Astrocyte of the spinal cord (primary cell): ENCODE results near the gene NACAD.

ENCODE experiments used
- DNase-seq: peaks from one replicate; pipeline ENCODE4 v3.0.0; 2011; ENCODE audit warnings: low read depth, low spot score
- H3K4me3 ChIP-seq: 2 replicates; pipeline ENCODE4 v1.5.1; 2011; ENCODE audit warnings: low read depth, mild to moderate bottlenecking, low read length, moderate library complexity
- in situ Hi-C: cut with HindIII; loops from 2 replicates; pipeline ENCODE4 v1.10.0; 2017; ENCODE audit warnings: low sequenced_read_pairs
- TF ChIP-seq, protein P1 (sequence below): IDR thresholded peaks from 2 replicates; pipeline ENCODE4 v1.5.1; 2012; ENCODE audit warnings: low read depth, mild to moderate bottlenecking, low read length, inconsistent platforms

Gene NACAD

DNA sequence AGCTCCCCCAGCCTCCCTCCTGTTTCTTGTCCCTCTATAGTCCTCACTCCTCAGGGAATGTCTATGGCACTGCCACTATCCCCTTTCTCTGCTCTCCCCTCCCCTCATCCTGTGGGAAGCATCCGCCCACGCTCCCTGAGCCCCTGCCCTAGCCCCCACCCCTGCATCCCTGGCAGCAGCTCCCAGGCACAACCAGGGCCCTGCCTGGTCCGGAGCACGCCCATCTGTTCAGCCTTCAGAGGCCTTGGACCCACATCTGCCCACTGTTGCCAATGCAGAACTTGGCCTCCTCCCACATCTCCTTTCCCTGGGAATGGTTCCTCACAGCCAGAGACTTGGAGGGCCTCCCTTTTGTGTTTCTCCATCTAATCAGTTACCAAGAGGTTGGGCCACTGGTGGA, 43.1 kb upstream of the NACAD start:
- in situ Hi-C loops = no loop called here
- TF ChIP-seq, protein P1, sequence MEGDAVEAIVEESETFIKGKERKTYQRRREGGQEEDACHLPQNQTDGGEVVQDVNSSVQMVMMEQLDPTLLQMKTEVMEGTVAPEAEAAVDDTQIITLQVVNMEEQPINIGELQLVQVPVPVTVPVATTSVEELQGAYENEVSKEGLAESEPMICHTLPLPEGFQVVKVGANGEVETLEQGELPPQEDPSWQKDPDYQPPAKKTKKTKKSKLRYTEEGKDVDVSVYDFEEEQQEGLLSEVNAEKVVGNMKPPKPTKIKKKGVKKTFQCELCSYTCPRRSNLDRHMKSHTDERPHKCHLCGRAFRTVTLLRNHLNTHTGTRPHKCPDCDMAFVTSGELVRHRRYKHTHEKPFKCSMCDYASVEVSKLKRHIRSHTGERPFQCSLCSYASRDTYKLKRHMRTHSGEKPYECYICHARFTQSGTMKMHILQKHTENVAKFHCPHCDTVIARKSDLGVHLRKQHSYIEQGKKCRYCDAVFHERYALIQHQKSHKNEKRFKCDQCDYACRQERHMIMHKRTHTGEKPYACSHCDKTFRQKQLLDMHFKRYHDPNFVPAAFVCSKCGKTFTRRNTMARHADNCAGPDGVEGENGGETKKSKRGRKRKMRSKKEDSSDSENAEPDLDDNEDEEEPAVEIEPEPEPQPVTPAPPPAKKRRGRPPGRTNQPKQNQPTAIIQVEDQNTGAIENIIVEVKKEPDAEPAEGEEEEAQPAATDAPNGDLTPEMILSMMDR = no peak
- H3K4me3 ChIP-seq = no peak overlapping the region
- DNase-seq = no peak

GRCh38 chr7:45130910-45131309, 42.1 kb upstream of the NACAD start:
- DNase-seq = no peak
- H3K4me3 ChIP-seq = no peak overlapping the region
- TF ChIP-seq, protein P1 = no peak
- in situ Hi-C loops = no loop called here

- H3K4me3 ChIP-seq = no peak overlapping the region
- DNase-seq = no peak
- TF ChIP-seq, protein P1 = no peak
- in situ Hi-C loops = no loop called here
Measured at GRCh38 chr7:45129906-45130305, 41.1 kb upstream of the NACAD start.

DNA sequence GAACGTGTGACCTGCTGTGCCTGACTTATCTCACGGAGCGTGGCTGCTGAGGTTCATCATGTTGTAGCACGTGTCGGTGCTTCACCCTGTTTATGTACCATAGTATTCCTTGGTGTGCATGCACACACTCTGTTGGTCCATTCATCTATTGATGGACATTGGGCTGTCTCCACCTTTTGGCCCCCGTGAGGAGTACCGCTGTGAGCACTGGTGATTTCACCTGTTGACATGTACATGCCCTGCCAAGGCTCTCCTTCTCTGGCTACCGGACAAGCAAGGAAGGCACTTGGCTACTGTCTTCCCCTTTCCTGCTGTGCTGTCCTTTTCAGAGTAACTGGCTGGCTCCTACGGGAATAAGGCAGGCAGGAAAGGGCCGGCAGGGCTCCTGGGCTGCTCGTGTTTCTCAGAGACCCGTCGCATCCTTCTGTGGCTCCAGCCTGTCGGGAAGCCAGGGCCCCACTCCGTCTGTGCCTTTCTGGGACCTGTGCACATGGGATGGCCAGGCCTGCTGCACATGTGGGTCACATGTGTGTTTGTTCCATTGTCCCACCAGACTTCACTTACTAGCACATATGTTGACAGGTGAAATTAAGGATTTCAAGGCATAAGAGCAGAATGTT, 40.5 kb upstream of the NACAD start:
- no peak for DNase-seq
- no peak overlapping the region for H3K4me3 ChIP-seq
- TF ChIP-seq, protein P1 = no peak
- in situ Hi-C loops = no loop called here

DNA sequence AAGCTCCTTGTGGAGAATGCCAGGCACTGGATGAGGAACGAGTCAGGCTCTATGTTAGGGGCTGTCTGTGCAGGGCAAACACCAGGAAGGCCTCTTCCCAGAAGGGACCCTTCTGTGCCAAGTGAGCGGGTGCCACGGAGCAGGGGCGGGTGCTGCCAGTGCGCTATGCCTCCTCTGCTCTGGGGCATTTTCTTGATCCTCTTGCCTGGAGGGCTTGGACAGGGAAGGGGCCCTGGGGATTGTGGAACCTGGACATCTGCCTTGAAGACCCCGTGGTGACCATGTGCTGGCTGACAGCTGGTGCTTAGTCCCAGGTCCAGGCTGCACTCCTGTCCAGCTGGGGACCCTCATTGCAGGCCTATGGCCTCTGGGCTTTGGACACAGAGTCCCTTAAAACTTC, 38.2 kb upstream of the NACAD start:
- in situ Hi-C loops = no loop called here
- TF ChIP-seq, protein P1 = no peak
- DNase-seq = no peak

DNA sequence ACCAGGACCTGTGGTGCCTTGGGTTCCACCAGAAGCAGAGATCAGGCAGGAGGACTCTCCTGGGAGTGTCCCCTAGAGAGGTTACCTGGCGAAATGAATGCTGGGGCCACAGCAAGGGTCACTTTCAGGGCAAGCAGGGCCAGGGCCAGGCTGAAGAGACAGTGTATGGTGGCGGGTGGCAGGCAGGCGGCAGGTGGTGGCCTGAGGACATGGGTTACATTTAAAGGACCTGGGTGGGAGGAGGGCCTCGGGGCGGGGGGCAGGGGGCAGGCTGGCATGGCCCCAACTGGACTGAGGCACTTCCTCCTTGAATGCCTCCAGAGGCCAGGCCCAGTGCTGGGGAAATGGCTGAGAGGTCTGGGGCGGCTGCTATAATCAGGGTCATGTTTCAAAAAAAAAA, 37.4 kb upstream of the NACAD start:
- no peak overlapping the region for H3K4me3 ChIP-seq
- in situ Hi-C loops = no loop called here
- no peak for DNase-seq
- TF ChIP-seq, protein P1 = no peak

More for the DNA sequence above, 38.2 kb upstream of the NACAD start:
- no peak overlapping the region for H3K4me3 ChIP-seq
